ENCODE results near the gene SMIM35. TPM values are rescaled to one million over a fixed set of nuclear protein-coding genes. Genes with fewer than 3 reads are reported as not detected.

Gene SMIM35
- total RNA-seq, 1 experiment from 2014 or later = not detected

- Histone ChIP-seq H3K4me2 (no peak overlapping the region), H2AFZ (no peak overlapping the region)
Measured at GRCh38 chr11:118084656-118085055, 2.1 kb downstream of the SMIM35 start.

DNA sequence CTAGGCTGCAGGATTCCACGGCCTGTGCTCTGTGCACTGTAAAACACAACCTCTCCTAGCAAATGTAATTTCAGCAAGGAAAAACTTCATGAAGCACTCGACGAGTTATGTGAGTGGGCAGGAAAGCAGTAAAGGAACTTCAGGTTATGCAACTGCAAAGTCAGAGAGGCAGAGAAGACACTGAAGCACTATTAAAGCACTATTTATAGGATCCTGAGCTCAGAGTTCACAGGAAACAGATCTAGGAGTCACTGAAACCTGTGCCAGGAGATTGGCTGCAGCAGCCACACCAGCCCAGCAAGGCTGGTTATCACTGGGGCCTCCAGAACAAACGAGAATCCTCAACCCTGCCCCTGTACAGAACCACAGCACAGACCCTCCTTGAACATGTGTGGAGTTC lies 2.5 kb downstream of the SMIM35 start:
- DNase-seq = peak in 1 of 2 experiments; percentile 42
- H3F3A ChIP-seq (ENCODE audit: insufficient read depth, low read depth) = no peaks in the 10 kb centered on the region; the same call in 1 of the 2 replicates
- no TSS peak for BruUV-seq (replicated peaks)
- H4K20me1 ChIP-seq (ENCODE audit: insufficient read depth) = no peaks in the 10 kb centered on the region
- intact Hi-C loops (cut with micrococcal nuclease; ENCODE audit: unreplicated experiment) = no loop called here
- no peak overlapping the region for H3K4me2 ChIP-seq
- ChIA-PET POLR2A (ENCODE audit: unreplicated experiment) (no interaction called here), CTCF (no interaction called here)
- no peaks in the 10 kb centered on the region for H3K36me3 ChIP-seq (ENCODE audit: low read depth)
- H2AFZ ChIP-seq = no peak overlapping the region
- no peaks in the 10 kb centered on the region for H3K79me2 ChIP-seq (ENCODE audit: low read depth)
- H3K4me1 ChIP-seq (replicated peaks; ENCODE audit: insufficient read depth) = peaks cover 17% of the 10 kb centered on the region
- no peak overlapping the region for H3K27ac ChIP-seq
- no peak overlapping the region for H3K4me3 ChIP-seq
- H3K9me3 ChIP-seq (ENCODE audit: insufficient read depth, low read depth) = peaks cover 26% of the 10 kb centered on the region
- no peaks in the 10 kb centered on the region for H3K27me3 ChIP-seq (ENCODE audit: insufficient read depth, low read depth)
- TF ChIP-seq EZH2 (IDR thresholded peaks at IDR 0.05; ENCODE audit: low read depth) = no peak
- TF ChIP-seq, protein P1, sequence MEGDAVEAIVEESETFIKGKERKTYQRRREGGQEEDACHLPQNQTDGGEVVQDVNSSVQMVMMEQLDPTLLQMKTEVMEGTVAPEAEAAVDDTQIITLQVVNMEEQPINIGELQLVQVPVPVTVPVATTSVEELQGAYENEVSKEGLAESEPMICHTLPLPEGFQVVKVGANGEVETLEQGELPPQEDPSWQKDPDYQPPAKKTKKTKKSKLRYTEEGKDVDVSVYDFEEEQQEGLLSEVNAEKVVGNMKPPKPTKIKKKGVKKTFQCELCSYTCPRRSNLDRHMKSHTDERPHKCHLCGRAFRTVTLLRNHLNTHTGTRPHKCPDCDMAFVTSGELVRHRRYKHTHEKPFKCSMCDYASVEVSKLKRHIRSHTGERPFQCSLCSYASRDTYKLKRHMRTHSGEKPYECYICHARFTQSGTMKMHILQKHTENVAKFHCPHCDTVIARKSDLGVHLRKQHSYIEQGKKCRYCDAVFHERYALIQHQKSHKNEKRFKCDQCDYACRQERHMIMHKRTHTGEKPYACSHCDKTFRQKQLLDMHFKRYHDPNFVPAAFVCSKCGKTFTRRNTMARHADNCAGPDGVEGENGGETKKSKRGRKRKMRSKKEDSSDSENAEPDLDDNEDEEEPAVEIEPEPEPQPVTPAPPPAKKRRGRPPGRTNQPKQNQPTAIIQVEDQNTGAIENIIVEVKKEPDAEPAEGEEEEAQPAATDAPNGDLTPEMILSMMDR (conservative IDR thresholded peaks at IDR 0.05) = no peak
- H3K9me2 ChIP-seq (ENCODE audit: insufficient read depth) = no peaks in the 10 kb centered on the region

More at GRCh38 chr11:118084656-118085055, 2.1 kb downstream of the SMIM35 start:
- no peaks in the 10 kb centered on the region for H3K9me2 ChIP-seq (ENCODE audit: insufficient read depth)
- H4K20me1 ChIP-seq (ENCODE audit: insufficient read depth) = no peaks in the 10 kb centered on the region
- intact Hi-C loops (cut with micrococcal nuclease; ENCODE audit: unreplicated experiment) = no loop called here
- no peak for DNase-seq
- no peak overlapping the region for H3K4me3 ChIP-seq
- H3K79me2 ChIP-seq (ENCODE audit: low read depth) = no peaks in the 10 kb centered on the region
- POLR2A ChIA-PET (ENCODE audit: unreplicated experiment) = no interaction called here
- no peaks in the 10 kb centered on the region for H3K27me3 ChIP-seq (ENCODE audit: insufficient read depth, low read depth)
- H3K36me3 ChIP-seq (ENCODE audit: low read depth) = no peaks in the 10 kb centered on the region
- H3F3A ChIP-seq (ENCODE audit: insufficient read depth, low read depth) = no peaks in the 10 kb centered on the region; the same call in 1 of the 2 replicates
- peaks cover 30% of the 10 kb centered on the region for H3K9me3 ChIP-seq (ENCODE audit: insufficient read depth, low read depth)
- peaks cover 21% of the 10 kb centered on the region for H3K4me1 ChIP-seq (replicated peaks; ENCODE audit: insufficient read depth)
- H3K27ac ChIP-seq = no peak overlapping the region
- CTCF ChIA-PET = no interaction called here
- no TSS peak for BruUV-seq (replicated peaks)
- TF ChIP-seq, protein P1 (conservative IDR thresholded peaks at IDR 0.05) = no peak
- TF ChIP-seq EZH2 (IDR thresholded peaks at IDR 0.05; ENCODE audit: low read depth) = no peak

GRCh38 chr11:118082880-118083552 lies 3.7 kb downstream of the SMIM35 start:
- Histone ChIP-seq H3K27ac (no peak overlapping the region), H3K79me2 (ENCODE audit: low read depth) (no peaks in the 10 kb centered on the region), H3K9me2 (ENCODE audit: insufficient read depth) (no peaks in the 10 kb centered on the region), H2AFZ (no peak overlapping the region), H3K4me3 (no peak overlapping the region), H4K20me1 (ENCODE audit: insufficient read depth) (no peaks in the 10 kb centered on the region), H3F3A (ENCODE audit: insufficient read depth, low read depth) (no peaks in the 10 kb centered on the region; the same call in 1 of the 2 replicates), H3K9me3 (ENCODE audit: insufficient read depth, low read depth) (peaks cover 25% of the 10 kb centered on the region; the same call in 1 of the 2 replicates), H3K36me3 (ENCODE audit: low read depth) (no peaks in the 10 kb centered on the region), H3K27me3 (ENCODE audit: insufficient read depth, low read depth) (no peaks in the 10 kb centered on the region), H3K4me1 (replicated peaks; ENCODE audit: insufficient read depth) (peaks cover 14% of the 10 kb centered on the region; the same call in 1 of the 2 replicates), H3K4me2 (no peak overlapping the region)
- CTCF ChIA-PET = no interaction called here
- POLR2A ChIA-PET (ENCODE audit: unreplicated experiment) = interaction anchor here (0.6 kb wide), 1 partner anchor 454 kb away, joined by 4 read pairs; no protein-coding TSS in a partner anchor
- no TSS peak for BruUV-seq (replicated peaks)
- no peak for DNase-seq
- intact Hi-C loops (cut with micrococcal nuclease; ENCODE audit: unreplicated experiment) = no loop called here
- TF ChIP-seq, protein P1 (conservative IDR thresholded peaks at IDR 0.05) = no peak
- TF ChIP-seq EZH2 (IDR thresholded peaks at IDR 0.05; ENCODE audit: low read depth) = no peak

All from PC-9 (cell line).